Omental fat pad (tissue), 4 donors: ENCODE results near the gene HHLA2. TPM values are rescaled to one million over a fixed set of nuclear protein-coding genes. Genes with fewer than 3 reads are reported as not detected.
"Not testable (repeated sequence)": the region's sequence is repeated elsewhere in the genome, so short reads cannot be mapped to it uniquely, and the experiment has no call there.

Source experiments
- ATAC-seq: fragments of 150-250 bp; one replicate; pipeline ENCODE4 v1.9.1; 2016; ENCODE audit warnings: mild to moderate bottlenecking, moderate library complexity; ENCODE audit not compliant: low FRiP score
- DNase-seq: peaks from one replicate; pipeline ENCODE4 v3.0.0-alpha.2; 2019; ENCODE audit warnings: low spot score
- CTCF ChIP-seq, 3 donors: fragments of 450-650 bp; IDR thresholded peaks; one replicate each; pipeline ENCODE4 v1.5.1; 2016 to 2017; ENCODE audit warnings: antibody characterized with exemption in 3 of 3, mild to moderate bottlenecking in 3 of 3, moderate library complexity in 2 of 3
- total RNA-seq, 4 donors: library from RNA; depleted of rRNA; stranded (reverse); fragments of >200 nt; gene quantifications; one replicate each; pipeline ENCODE4 v1.1.0, GENCODE V29; 2016

HHLA2 gene
- not detected for total RNA-seq

GRCh38 chr3:108296239-108296638, at the start of gene HHLA2:
TSS of gene HHLA2 (plus strand) at chr3:108296548. CDS start at chr3:108351814, 55,266 bp downstream.
- ATAC-seq, result no peak
- DNase-seq, result no peak
- no peak for TF ChIP-seq CTCF (IDR thresholded peaks at IDR 0.05)

GRCh38 chr3:108250626-108251025, 45.7 kb upstream of the HHLA2 start:
- TF ChIP-seq CTCF (IDR thresholded peaks at IDR 0.05), result no peak
- DNase-seq (no peak), ATAC-seq (no peak)

GRCh38 chr3:108251265-108251664, 45.1 kb upstream of the HHLA2 start:
- no peak for ATAC-seq
- no peak for DNase-seq
- no peak for TF ChIP-seq CTCF (IDR thresholded peaks at IDR 0.05)

GRCh38 chr3:108251844-108252243, 44.5 kb upstream of the HHLA2 start:
- ATAC-seq, result no peak
- no peak for TF ChIP-seq CTCF (IDR thresholded peaks at IDR 0.05)

GRCh38 chr3:108255131-108255530, 41.2 kb upstream of the HHLA2 start:
- TF ChIP-seq CTCF (IDR thresholded peaks at IDR 0.05), result no peak

More at GRCh38 chr3:108251844-108252243, 44.5 kb upstream of the HHLA2 start:
- no peak for DNase-seq

GRCh38 chr3:108264534-108265298, 31.6 kb upstream of the HHLA2 start:
- ATAC-seq, DNase-seq: not testable (repeated sequence)

More at GRCh38 chr3:108255131-108255530, 41.2 kb upstream of the HHLA2 start:
- no peak for ATAC-seq
- no peak for DNase-seq

GRCh38 chr3:108268235-108268634, 28.1 kb upstream of the HHLA2 start:
- not testable (repeated sequence) for DNase-seq, ATAC-seq

GRCh38 chr3:108271626-108272025, 24.7 kb upstream of the HHLA2 start:
- TF ChIP-seq CTCF (IDR thresholded peaks at IDR 0.05), result no peak
- ATAC-seq (no peak), DNase-seq (no peak)

GRCh38 chr3:108279066-108279465, 17.3 kb upstream of the HHLA2 start:
- DNase-seq, ATAC-seq: not testable (repeated sequence)
